Mesendoderm (in vitro differentiated cells): ENCODE data around the gene PPIAL4G.
"Not testable (repeated sequence)": the region's sequence is repeated elsewhere in the genome, so short reads cannot be mapped to it uniquely, and the experiment has no call there.

Experiments
- DNase-seq: peaks from one replicate; pipeline ENCODE4 v3.0.0; 2013
- H2AK5ac ChIP-seq: 2 replicates; pipeline ENCODE4 v1.6.1; 2013; ENCODE audit warnings: low read length, inconsistent platforms
- H2BK120ac ChIP-seq: 2 replicates; pipeline ENCODE4 v1.6.1; 2013; ENCODE audit warnings: low read depth, mild to moderate bottlenecking, low read length, moderate library complexity, mixed read lengths
- H2BK15ac ChIP-seq: replicated peaks from 2 replicates; pipeline ENCODE4 v1.6.1; 2013; ENCODE audit warnings: low read depth, mild to moderate bottlenecking, moderate library complexity
- H2BK5ac ChIP-seq: 2 replicates; pipeline ENCODE4 v1.6.1; 2013; ENCODE audit warnings: low read length, inconsistent platforms
- H3K18ac ChIP-seq: 2 replicates; pipeline ENCODE4 v1.6.1; 2013; ENCODE audit warnings: mild to moderate bottlenecking, low read length, mixed read lengths
- H3K23ac ChIP-seq: one replicate; pipeline ENCODE4 v1.6.1; 2013; ENCODE audit warnings: low read length
- H3K27ac ChIP-seq: 2 replicates; pipeline ENCODE4 v1.5.1; 2013; ENCODE audit warnings: low read depth, mild to moderate bottlenecking, inconsistent platforms, low read length, moderate library complexity
- H3K27me3 ChIP-seq: 2 replicates; pipeline ENCODE4 v1.6.1; 2013; ENCODE audit warnings: low read length, control low read depth, mild to moderate bottlenecking, inconsistent platforms; ENCODE audit not compliant: insufficient read depth, poor library complexity
- H3K36me3 ChIP-seq: 2 replicates; pipeline ENCODE4 v1.6.1; 2013; ENCODE audit warnings: low read length, inconsistent platforms; ENCODE audit not compliant: control insufficient read depth, insufficient read depth
- H3K4ac ChIP-seq: one replicate; pipeline ENCODE4 v1.6.1; 2013; ENCODE audit warnings: low read depth, mild to moderate bottlenecking, low read length, moderate library complexity
- H3K4me1 ChIP-seq: 2 replicates; pipeline ENCODE4 v1.6.1; 2013; ENCODE audit warnings: low read depth, low read length, inconsistent platforms; ENCODE audit not compliant: control insufficient read depth
- H3K4me2 ChIP-seq: 2 replicates; pipeline ENCODE4 v1.6.1; 2013; ENCODE audit warnings: low read length
- H3K4me3 ChIP-seq: 2 replicates; pipeline ENCODE4 v1.5.1; 2013; ENCODE audit warnings: mild to moderate bottlenecking, low read length
- H3K56ac ChIP-seq: one replicate; pipeline ENCODE4 v1.6.1; 2013; ENCODE audit warnings: low read length
- H3K79me1 ChIP-seq: 2 replicates; pipeline ENCODE4 v1.6.1; 2013; ENCODE audit warnings: low read length, inconsistent platforms
- H3K79me2 ChIP-seq: 2 replicates; pipeline ENCODE4 v1.6.1; 2013; ENCODE audit warnings: mild to moderate bottlenecking, low read length; ENCODE audit not compliant: control insufficient read depth, insufficient read depth
- H3K9ac ChIP-seq: 2 replicates; pipeline ENCODE4 v1.6.1; 2013; ENCODE audit warnings: low read length, inconsistent platforms
- H4K5ac ChIP-seq: one replicate; pipeline ENCODE4 v1.6.1; 2013; ENCODE audit warnings: low read length
- H4K8ac ChIP-seq: one replicate; pipeline ENCODE4 v1.6.1; 2013; ENCODE audit warnings: low read depth, mild to moderate bottlenecking, control low read depth, low read length, moderate library complexity
- WGBS: extraction: QIAGEN DNeasy Blood & Tissue Kit; methylation state at CpG from one replicate; pipeline ENCODE4 v1.1.7; 2013; ENCODE audit warnings: low lambda C conversion rate, missing lambda C conversion rate; ENCODE audit not compliant: insufficient coverage; ENCODE audit errors: extremely low coverage; 5-methylcytosine and 5-hydroxymethylcytosine counted together

Gene PPIAL4G

GRCh38 chr1:148493933-148494332 lies 10.8 kb upstream of the PPIAL4G start:
- not testable (repeated sequence) for H3K4ac ChIP-seq, H3K23ac ChIP-seq, H4K8ac ChIP-seq

GRCh38 chr1:148481134-148481533 lies 2.0 kb downstream of the PPIAL4G start:
- not testable (repeated sequence) for H3K9ac ChIP-seq, H2AK5ac ChIP-seq, H3K36me3 ChIP-seq, H2BK120ac ChIP-seq, H2BK5ac ChIP-seq, H3K18ac ChIP-seq, H3K79me2 ChIP-seq, H3K27ac ChIP-seq, H3K27me3 ChIP-seq, H3K79me1 ChIP-seq, H4K5ac ChIP-seq, H3K56ac ChIP-seq, H4K8ac ChIP-seq, H3K23ac ChIP-seq, H2BK15ac ChIP-seq, H3K4me1 ChIP-seq, H3K4me3 ChIP-seq, DNase-seq, H3K4me2 ChIP-seq, H3K4ac ChIP-seq
- WGBS, result no CpG with 5 or more reads among the region's 4 CpGs

More at GRCh38 chr1:148493933-148494332, 10.8 kb upstream of the PPIAL4G start:
- H3K4me1 ChIP-seq, DNase-seq, H2BK5ac ChIP-seq, H3K56ac ChIP-seq, H4K5ac ChIP-seq, H3K4me2 ChIP-seq, H3K27me3 ChIP-seq, H2AK5ac ChIP-seq, H3K27ac ChIP-seq, H3K18ac ChIP-seq, H3K79me1 ChIP-seq, H2BK15ac ChIP-seq, H2BK120ac ChIP-seq, H3K36me3 ChIP-seq, H3K4me3 ChIP-seq, H3K79me2 ChIP-seq, H3K9ac ChIP-seq: not testable (repeated sequence)

- H2BK15ac ChIP-seq, H3K56ac ChIP-seq, DNase-seq, H3K23ac ChIP-seq, H2BK120ac ChIP-seq, H4K8ac ChIP-seq, H3K4me3 ChIP-seq, H3K9ac ChIP-seq, H3K27ac ChIP-seq, H3K4ac ChIP-seq, H3K36me3 ChIP-seq, H3K79me1 ChIP-seq, H3K18ac ChIP-seq, H2BK5ac ChIP-seq, H3K79me2 ChIP-seq, H4K5ac ChIP-seq, H2AK5ac ChIP-seq, H3K4me1 ChIP-seq, H3K4me2 ChIP-seq, H3K27me3 ChIP-seq: not testable (repeated sequence)
- WGBS, result no CpG with 5 or more reads among the region's 28 CpGs
Observed at GRCh38 chr1:148459694-148460093, 23.4 kb downstream of the PPIAL4G start.

GRCh38 chr1:148458901-148459581 lies 24.1 kb downstream of the PPIAL4G start:
- Histone ChIP-seq H3K9ac (peak overlapping the region; percentile 46), H2BK120ac (peak overlapping the region; percentile 92), H3K18ac (peak overlapping the region; percentile 64), H3K56ac (peak overlapping the region; percentile 70)
- not testable (repeated sequence) for H3K36me3 ChIP-seq, H3K4me3 ChIP-seq, H3K4me2 ChIP-seq, H3K27ac ChIP-seq, H3K4me1 ChIP-seq, H3K27me3 ChIP-seq, H3K4ac ChIP-seq, H2AK5ac ChIP-seq, H4K8ac ChIP-seq, H2BK5ac ChIP-seq, H3K79me1 ChIP-seq, H3K23ac ChIP-seq, H4K5ac ChIP-seq, H3K79me2 ChIP-seq, H2BK15ac ChIP-seq
- peak; percentile 49 for DNase-seq
- WGBS, result no CpG with 5 or more reads among the region's 63 CpGs

- not testable (repeated sequence) for H4K5ac ChIP-seq
- no CpG with 5 or more reads among the region's 11 CpGs for WGBS
Observed at GRCh38 chr1:148458398-148458797, 24.7 kb downstream of the PPIAL4G start.

GRCh38 chr1:148452845-148453244 lies 30.3 kb downstream of the PPIAL4G start:
- H2BK120ac ChIP-seq, H4K5ac ChIP-seq, H3K9ac ChIP-seq, H3K4ac ChIP-seq, H3K27ac ChIP-seq, H3K4me1 ChIP-seq, H2BK15ac ChIP-seq, H3K18ac ChIP-seq, DNase-seq, H3K79me2 ChIP-seq, H3K79me1 ChIP-seq, H2AK5ac ChIP-seq, H4K8ac ChIP-seq, H3K27me3 ChIP-seq, H2BK5ac ChIP-seq, H3K4me3 ChIP-seq, H3K36me3 ChIP-seq, H3K23ac ChIP-seq, H3K56ac ChIP-seq, H3K4me2 ChIP-seq: not testable (repeated sequence)
- WGBS, result no CpG with 5 or more reads among the region's 2 CpGs

More at GRCh38 chr1:148458398-148458797, 24.7 kb downstream of the PPIAL4G start:
- not testable (repeated sequence) for H3K4me1 ChIP-seq, H3K23ac ChIP-seq, H2AK5ac ChIP-seq, DNase-seq, H3K27ac ChIP-seq, H2BK120ac ChIP-seq, H2BK5ac ChIP-seq, H3K56ac ChIP-seq, H3K27me3 ChIP-seq, H3K79me1 ChIP-seq, H3K4me2 ChIP-seq, H2BK15ac ChIP-seq, H3K4me3 ChIP-seq, H3K79me2 ChIP-seq, H3K9ac ChIP-seq, H3K4ac ChIP-seq, H3K36me3 ChIP-seq, H3K18ac ChIP-seq, H4K8ac ChIP-seq
